ENCODE results near the gene PIEZO2.

PIEZO2 gene

DNA sequence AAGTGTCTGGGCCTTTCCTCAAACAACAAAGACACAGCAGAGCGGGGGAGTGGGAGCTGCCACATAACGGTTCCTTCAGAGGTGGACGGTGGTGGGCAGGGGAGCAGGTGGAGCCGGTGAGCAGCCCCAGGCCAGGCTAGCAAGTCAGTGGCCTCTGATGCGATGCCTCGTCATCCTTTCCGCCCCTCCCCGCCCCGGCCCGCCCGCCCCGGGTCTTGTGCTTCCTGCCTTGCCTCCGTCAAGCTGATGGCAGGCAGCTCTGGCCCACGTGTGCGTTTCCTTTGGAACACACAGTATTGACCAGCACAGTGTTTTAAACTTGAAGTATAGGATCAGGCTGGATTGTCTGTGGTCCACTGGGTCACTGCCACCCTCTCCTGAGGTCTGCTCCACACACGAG lies 38.9 kb downstream of the PIEZO2 start:
- FAIRE-seq, result no peak

DNA sequence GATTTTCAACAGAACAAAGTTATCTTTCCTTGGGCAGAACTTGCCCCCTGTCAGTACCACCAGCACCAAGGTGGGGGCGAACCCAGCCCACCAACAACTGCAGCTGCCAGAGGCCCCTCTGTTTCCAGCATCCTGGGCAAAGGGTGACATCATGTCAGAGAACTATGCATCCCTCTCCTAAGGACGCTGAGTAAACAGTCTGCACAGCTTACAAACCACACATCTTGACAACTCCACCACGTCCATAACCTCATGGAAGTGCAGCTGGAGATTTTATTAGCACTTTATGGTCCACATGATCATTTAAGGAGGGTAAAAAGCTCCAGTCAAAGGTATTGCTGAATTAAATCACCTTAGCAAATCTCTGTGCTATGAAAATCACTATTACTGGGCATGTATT lies 40.4 kb downstream of the PIEZO2 start:
- FAIRE-seq, result no peak

DNA sequence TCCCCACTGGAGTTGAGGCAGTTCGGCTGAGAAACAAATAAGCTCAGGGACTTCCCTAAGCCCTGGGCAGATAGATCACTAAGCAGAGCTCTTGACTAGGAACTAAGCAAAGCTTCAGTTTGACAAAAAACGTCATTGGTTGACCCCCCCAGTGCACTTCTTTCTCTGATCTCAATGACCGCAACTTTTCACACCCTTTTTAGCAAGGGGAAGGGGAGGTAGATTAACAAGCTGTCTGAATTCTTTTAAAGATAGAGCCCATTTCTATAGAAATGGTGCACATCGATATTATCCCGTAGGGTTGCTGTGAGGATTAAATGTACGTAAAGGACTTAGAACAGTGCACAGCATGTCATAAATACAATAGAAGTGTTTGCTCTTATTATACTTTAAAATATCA lies 42.5 kb downstream of the PIEZO2 start:
- FAIRE-seq, result no peak

DNA sequence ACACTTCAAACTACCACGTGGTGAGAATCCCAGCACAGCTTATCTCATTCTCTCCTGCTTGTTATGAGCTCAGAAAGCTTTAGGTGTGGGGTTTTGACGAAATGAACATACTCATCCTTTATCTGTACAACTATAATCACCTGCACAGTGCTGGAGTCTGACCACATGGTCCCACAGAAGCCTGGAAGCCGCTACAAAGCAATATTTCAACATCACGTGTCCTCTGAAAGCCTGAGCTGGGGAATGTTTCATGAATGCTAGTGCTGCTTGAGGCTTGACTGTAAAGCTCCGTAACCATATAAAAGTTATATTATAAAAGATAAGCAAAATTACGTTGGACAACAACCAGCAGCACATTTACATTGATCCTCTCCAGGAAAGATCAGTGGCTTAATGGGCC lies 43.9 kb downstream of the PIEZO2 start:
- FAIRE-seq, result no peak

DNA sequence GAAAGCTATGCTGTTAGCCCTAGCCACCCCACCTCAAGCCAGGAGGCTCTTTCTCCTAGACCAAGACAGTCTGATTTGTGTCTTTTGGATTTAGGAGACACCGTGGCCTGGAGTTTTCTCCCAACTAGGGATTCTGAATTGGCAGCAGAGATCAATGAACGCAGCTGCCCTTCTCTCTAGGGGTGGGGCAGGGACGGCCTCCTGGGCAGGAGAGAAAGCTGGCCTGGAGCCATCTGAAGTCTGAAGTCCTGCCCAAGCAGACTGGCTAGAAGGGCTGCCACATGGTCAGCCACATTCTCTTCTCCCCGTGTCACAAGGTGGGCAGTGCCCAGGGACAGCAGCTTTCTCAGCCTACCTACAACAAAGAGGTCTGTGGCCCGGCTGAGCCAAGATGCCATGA lies 45.1 kb downstream of the PIEZO2 start:
- no peak for FAIRE-seq

DNA sequence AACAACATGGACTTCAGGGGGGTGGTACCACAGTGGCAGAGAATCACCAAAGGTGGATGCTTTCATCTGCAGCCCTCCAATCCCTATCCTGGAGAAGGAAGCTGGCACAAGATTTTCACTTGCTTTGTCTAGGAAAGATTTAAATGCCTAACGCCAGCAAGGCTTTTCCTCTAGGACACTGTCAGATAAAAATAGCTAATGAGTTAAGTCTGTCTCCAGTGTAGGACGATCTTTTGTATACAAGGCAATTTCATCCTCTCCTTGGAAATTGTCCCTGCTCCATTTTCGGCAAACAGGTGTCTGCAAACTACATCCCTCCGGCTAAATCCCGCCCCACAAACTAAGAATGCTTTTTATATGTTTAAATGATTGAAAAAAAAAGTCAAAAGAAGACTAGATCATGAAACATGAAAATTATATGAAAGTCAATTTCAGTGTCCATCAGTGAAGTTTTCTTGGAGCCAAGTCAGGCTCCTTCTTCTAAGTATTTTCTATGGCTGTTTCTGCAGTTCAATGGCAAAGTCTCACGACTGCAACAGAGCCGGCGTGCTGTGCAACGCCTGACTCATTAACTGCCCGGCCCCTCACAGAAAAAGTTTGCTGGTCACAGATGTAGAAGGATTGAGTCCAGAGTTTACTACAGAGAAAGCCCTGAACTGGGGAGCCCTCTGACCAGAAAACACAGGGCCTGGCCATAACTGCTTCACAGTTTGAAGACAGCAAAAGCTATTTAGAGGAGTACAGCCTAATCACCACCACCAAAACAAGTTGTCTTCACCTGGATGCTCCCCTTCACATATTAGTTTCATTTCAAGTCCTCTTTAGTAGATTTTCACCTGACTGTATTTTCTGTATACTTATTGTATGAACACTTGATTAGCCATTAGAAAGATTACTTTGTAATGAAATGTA lies 52.3 kb downstream of the PIEZO2 start:
- no peak for FAIRE-seq

DNA sequence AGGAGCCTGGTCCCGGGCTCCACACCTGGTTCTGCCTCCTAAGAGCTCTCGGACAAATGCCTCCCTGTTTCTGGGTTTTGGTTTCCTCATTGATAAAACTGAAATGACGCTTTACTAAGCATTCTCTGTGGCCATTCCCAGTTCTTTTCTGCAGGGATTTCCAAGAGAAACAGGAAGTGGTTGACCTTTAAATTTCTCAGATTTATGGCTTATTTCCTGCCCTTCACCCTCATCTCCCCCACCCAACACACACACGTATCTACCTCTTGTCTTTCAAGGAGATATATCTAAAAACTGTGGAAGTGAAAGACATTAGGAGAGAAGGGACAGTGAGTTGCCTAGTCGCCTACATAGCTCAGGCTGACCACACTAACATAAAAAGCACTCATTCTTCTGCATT lies 53.0 kb downstream of the PIEZO2 start:
- FAIRE-seq, result no peak

DNA sequence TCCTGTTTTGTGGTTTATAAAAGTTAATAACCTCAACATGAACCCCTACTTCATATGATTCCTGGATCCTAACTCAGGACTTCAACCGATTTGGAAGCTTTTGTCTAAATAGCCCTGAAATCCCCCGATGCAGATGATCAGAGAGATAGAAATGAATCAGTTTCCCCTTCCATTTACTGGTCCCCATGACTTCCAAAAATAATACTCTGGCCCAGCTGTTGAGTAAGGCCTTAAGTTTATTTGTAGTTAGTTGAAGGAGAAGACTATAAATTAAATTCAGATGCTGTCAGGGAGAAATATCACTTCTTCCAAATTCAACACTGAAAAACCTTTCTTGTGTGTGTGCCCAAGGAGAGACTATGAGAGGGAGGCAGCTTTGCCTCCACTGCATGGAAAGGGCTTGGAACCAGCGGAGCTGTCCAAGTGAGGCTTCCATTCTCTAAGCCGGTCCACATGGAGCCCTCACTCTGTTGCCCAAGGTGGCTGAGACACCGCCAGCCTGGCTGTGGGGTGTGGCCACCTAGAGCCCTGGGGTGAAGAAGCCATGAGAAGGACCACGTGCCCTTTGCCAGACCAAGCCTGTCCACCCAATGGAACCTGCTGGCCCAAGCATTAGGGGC lies 53.6 kb downstream of the PIEZO2 start:
- no peak for FAIRE-seq

DNA sequence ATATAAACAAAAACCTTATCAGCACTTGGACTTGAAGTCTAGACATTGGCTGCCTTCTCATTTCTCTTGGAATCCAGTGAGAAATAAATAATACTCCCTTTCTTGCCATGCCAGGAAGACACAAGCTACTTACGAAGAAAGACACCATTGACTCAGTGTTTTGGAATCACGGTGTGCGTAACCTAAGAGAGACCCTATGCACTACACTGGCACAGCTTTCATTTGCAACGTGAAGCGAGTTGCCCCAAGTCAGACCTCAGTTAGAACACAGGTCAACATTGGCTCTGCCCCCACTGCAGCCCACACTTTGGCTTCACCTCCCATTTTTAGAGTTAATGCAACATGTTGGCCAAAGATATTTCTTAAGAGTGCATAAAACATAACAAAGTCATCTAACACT lies 54.2 kb downstream of the PIEZO2 start:
- FAIRE-seq, result no peak

DNA sequence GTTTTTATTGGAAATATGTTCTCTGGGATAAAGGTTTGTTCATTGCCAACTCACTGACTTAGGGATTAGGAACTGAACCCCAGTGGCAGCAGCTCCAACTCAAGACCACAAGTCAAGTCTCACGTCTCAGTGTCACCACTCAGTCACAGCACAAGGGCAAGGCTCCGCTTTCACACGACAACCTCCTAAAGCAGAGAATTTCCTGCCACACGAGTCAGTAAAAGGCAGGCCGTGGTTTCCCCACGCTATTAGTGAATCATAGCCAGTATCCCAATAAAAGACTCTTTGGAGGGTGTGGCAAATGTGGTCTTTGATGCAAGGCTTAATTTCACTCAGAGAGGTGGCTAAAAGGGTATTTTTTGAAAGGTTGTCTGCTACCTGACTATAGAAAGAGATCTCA lies 57.6 kb downstream of the PIEZO2 start:
- no peak for FAIRE-seq

DNA sequence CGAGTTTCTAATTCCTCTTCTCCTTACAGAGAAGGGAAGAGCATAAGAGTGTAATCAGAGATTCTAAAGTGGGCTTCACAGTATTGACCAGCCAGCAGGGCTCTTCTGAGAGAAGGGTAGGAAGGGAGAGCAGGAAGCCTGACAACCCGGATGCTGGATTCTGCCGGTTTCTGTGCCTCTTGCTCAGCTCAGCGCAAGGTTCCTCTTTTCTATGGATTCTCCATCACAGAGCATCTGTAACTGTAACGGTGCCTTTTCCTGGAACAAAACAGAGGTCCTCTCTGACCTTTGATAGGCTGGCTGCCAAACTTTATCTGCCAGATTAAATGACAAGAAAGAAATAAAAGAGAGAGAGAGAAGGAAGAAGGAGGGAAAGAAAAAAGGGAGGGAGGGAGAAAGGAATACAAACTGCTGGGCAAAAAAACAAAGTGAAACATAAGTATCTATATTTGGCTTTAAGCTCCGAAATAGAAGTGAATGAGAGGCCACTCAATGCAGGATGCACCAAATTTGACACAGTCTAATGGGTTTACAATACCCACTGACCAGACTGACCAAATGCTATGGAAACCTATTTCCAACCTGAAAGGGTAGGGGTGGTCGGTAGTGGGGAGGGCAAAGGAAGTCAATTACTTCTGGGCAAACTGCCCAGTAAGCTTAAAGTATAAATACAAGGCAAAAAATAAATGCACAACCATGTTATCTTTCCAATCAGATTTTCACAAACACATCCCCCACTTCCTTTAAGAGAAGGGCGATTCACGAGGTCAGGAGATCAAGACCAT lies 59.2 kb downstream of the PIEZO2 start:
- no peak for FAIRE-seq

DNA sequence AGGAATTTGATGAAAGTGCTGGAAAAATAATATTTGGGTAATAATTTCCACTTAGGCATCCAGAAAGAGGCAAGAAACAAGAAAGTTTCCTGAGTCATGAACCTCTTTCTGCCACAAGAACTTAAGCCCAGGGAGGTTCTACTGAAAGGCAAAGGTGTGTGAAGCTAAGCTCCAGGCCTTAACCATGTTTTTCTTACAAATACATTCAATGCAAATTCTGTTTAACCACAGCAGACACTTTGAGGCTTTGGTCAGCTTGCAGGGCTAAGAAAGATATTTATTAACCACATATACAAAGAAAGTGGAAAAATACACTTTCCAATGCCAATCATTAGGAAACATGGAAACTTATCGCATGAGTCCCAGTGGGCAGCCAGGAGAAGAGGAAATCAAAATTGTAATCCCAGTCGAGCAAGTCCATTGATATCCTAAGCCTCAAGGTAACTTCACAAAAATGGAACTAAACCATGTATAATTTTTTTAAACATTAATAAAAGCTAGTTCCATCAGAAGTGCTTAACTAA lies 68.3 kb downstream of the PIEZO2 start:
- FAIRE-seq, result no peak

DNA sequence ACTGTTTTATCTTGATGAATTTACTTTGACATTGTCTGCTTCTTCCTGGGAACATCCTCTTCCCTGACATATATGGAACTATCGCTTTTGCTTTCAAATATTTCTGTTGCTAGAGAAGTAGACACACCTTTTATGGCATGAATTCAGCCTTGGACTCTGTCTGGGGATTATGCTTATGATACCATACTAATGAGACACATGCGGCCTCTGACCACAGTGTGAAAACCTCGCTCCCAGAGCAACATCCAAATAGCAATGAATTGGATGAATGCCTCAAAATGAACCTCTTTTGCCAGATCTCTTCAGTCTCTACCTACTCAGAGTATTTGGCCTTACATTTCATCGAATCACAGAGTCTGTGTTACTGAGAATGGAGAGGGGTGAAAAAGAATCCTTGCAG lies 70.9 kb downstream of the PIEZO2 start:
- no peak for FAIRE-seq

DNA sequence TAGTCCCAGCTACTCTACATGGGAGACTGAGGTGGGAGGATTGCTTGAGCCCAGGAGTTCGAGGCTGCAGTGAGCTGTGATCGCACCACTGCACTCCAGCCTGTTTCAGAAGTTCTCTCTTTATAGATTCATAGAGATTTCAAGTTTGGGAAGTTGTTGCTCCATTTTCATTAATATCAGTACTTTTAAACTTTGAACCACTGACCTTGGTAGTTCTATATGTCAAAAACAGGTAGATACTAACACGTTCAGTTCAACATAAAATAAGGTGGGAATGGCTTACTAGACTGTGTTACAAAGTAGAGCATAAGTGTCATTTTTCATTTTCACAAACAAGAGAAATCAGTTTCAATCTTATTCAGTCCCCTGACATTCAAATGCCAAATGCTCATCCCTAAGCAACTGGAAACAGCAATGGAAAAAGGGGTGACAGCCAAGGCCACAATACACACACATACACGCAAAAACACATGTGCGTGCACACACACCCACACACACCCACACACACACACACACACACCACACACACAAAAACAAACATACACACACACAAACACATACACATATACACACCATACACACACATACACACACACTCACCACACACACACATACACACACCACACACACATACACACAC lies 71.7 kb downstream of the PIEZO2 start:
- FAIRE-seq, result no peak

DNA sequence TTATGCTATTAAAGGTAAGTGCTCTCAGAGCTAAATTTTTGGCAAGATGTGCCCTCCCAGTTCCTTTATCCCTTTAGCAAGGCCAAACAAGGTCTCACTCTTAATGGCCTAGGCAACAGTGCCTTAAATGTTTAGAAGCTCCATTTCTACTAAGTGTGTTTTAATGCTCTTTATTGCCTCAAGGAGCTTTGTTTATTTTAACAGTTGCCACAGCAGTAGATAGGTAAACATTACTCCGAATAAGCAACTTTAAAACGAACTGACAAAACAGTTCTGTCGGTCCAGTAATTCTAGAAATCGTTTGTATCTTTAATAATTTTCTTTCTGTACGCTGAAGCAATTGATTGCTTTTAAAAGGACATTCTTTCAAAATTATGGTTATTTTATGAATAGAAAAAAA lies 74.5 kb downstream of the PIEZO2 start:
- FAIRE-seq, result no peak

DNA sequence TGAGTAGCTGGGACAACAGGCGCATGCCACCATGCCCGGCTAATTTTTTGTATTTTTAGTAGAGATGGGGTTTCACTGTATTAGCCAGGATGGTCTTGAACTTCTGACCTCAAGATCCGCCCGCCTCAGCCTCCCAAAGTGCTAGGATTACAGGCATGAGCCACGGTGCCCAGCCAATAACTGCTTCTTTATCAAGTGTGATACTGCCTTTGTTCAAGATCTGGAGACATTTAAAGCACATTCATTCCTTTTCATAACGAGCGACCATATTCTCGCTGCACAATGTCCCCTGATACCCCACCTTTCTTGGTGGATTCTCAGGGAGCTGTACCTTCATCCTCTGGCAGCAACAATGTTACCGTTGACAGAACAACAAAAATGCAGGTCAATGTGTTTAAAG lies 75.4 kb downstream of the PIEZO2 start:
- FAIRE-seq, result no peak

DNA sequence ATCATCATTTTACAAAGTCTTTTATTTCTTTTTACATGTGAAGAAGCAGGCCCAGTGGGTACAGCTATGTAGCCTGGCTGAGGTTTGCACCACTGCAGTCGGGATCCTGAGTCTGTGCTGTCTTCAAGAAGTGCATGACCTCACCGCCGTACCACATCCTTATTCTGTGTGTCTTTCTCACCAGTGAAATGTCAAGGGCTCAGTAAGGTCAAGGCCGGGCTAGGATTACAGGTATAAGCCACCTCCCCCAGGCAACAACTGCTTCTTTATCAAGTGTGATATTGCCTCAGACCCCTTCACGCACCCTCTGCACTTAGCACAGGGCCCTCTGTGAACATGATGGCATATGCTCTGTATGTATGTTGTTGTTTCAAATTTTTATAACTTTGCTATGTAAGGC lies 76.7 kb downstream of the PIEZO2 start:
- FAIRE-seq, result no peak

DNA sequence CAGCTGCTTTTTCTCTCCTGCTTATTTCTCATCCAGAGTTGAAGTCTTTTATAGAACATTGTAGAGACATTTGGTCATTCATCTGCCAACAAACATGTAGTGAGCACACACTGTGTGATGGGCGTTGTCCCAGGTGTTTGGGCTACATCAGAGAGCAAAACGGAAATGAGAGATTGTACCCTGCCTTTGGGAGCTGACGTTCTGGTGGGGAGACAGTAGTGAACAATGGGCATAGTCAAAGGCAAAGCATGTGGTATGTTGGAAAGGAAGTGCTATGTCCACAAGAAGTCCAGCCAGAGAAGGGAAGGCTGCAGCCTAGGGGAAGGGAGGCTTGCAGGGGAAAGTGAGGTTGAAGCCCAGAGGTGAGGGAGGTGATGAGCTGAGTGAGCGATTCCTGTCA lies 78.1 kb downstream of the PIEZO2 start:
- no peak for FAIRE-seq

DNA sequence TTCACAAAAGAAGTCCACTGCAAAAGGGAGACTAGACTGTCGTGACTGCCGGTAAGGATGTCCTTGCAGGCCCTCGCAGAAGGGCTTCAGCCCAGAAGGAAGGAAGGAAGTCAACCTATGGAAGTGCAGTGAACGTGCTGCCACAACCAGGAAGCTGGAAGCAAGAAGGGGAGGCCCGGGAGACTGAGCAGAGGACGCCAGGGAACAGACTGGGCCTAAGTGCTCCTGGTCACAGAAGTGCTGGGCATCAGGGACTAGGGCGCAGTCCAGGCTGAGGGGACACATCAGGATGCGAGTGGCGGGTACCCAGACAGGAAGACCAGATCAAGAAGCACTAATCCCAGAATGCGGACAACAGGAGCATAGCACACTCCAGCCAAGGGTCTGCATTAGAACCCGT lies 78.8 kb downstream of the PIEZO2 start:
- no peak for FAIRE-seq

DNA sequence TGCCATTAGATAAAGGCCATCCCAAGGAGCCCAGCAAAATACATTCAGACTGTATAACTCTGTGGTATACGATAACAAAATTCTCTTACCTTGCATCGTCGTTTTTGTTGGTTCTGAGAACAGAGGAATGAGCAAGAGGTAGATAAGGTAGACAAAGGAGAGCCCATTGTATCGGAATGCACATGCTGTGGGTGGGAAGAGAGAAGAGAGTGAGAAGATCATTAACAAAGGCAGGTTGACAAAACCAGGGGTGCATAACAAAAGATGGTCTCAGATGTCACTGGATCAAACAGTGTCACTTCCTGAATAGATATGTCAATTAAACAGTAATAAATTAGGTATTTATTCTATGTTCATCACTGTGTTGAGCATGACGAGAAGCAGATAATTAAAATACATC lies 83.3 kb downstream of the PIEZO2 start:
- no peak for FAIRE-seq

DNA sequence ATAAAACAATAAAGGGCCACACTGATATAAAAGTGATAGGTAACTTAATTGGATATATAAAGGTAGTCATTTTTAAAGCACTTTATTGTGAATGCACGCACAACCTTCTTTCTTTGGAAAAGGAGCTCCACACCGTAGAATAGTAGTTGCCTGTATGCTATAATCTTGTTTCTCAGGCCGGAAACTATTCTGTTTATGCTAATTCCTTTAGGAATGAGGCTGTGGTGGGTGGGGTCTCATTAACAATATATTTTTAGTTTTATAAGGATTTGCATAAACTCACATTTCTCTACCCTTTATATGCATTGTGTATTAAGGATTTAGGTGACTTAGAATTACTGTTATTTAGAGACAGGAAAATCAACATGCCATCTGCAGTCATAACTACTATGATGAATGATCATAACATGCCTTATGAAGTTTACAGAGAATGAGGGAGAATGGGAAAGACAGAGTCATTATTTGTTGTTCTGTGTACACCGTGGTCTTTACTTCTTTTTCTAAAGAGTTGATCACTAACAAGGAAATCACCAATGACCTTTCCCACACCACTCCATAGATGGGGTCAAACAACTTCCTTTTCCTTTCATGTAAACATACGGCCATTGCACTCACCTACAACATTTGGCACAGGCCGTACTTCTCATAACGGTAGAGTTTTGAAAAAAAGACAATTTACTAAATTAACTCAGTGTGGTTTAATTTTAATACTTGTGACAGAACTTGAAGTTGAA lies 84.5 kb downstream of the PIEZO2 start:
- no peak for FAIRE-seq

DNA sequence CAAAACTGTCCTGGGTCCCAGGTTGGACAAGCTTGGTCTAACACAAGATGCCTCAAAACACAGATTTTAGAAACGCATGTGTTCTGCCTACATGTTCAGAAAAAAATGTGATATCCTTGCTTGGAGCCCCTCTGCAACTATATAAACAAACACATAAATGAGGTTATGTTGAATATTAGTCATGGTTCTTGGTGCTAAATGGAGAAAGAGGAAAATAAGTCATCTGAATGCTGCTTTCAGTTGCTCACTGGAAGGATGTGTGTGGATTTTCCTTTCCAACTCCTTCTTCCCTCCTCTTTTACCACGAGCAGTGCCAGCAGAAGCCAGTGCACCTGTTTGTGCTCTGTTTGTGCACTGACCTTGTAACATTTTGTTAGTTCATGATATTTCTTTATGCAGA lies 85.3 kb downstream of the PIEZO2 start:
- FAIRE-seq, result no peak

All from G401.6 (cell line).